ENCODE measurements around the gene ADGRV1.
"Not testable (repeated sequence)": the region's sequence is repeated elsewhere in the genome, so short reads cannot be mapped to it uniquely, and the experiment has no call there.

ADGRV1 gene

DNA sequence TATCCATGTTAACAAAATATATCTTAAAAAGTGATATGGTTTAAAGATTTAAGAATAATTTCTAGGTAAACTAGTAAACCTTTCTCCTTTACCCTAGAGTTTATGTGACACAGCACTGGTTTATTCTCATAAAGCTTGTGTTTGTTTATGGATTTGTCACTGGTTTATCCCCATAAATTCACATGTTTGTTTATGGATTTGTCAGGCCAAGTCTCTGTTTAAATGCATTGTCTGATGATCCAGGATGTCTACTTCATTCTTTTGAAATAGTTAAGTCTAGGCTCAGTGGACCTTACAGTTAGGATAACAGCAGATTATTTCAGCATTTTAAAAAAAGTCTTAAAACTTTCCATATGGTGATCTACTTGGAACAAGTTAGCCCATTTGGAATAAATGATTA is 490.5 kb downstream of the ADGRV1 start:
- no peak for DNase-seq (ENCODE audit: extremely low read depth, insufficient read length)
- no peak for TF ChIP-seq CTCF (IDR thresholded peaks at IDR 0.05; ENCODE audit: insufficient read depth, low read length, poor library complexity, severe bottlenecking)
- Histone ChIP-seq H3K4me3 (replicated peaks; ENCODE audit: low read depth, low read length) (no peak overlapping the region), H3K27me3 (replicated peaks; ENCODE audit: control insufficient read depth, insufficient read depth, low read length) (no peaks in the 10 kb centered on the region), H3K36me3 (ENCODE audit: control insufficient read depth, insufficient read depth, low read length) (no peaks in the 10 kb centered on the region)

DNA sequence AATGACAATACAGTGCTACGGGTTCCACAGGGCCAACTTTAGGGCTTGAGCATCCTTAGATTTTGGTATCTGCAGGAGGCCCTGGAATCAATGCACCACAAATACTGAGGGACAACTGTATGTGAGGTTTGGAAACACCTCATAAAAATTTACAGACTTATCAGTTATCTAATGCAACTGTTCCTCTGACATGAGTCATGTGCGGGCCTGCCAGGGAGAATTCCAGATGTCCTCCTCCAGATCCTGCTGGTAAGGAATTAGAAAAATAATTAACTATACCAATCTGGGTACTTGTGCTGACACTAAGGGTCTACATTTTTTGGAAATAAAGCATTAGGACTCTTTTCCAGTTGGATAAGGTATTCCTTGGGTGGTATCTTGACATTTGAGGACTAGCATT is 491.2 kb downstream of the ADGRV1 start:
- H3K27me3 ChIP-seq (replicated peaks; ENCODE audit: control insufficient read depth, insufficient read depth, low read length), result no peaks in the 10 kb centered on the region
- H3K36me3 ChIP-seq (ENCODE audit: control insufficient read depth, insufficient read depth, low read length), result no peaks in the 10 kb centered on the region
- no peak for DNase-seq (ENCODE audit: extremely low read depth, insufficient read length)
- H3K4me3 ChIP-seq (replicated peaks; ENCODE audit: low read depth, low read length), result no peak overlapping the region
- no peak for TF ChIP-seq CTCF (IDR thresholded peaks at IDR 0.05; ENCODE audit: insufficient read depth, low read length, poor library complexity, severe bottlenecking)

DNA sequence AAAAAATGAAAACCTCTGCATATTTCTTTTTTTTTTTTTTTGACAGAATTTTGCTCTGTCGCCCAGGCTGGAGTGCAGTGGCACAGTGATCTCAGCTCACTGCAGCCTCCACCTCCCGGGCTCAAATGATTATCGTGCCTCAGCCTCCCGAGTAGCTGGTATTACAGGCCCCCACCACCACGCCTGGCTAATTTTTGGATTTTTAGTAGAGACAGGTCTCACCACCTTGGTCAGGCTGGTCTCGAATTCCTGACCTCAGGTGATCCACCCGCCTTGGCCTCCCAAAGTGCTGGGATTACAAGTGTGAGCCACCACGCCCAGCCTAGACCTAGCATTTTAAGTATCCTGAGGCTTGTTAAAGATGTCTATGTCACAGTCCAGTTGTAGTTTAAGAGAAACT is 493.8 kb downstream of the ADGRV1 start:
- not testable (repeated sequence) for H3K4me3 ChIP-seq (replicated peaks; ENCODE audit: low read depth, low read length); H3K27me3 ChIP-seq (replicated peaks; ENCODE audit: control insufficient read depth, insufficient read depth, low read length); H3K36me3 ChIP-seq (ENCODE audit: control insufficient read depth, insufficient read depth, low read length); DNase-seq (ENCODE audit: extremely low read depth, insufficient read length)

GRCh38 chr5:91052977-91053740 is 494.6 kb downstream of the ADGRV1 start:
- no peak for DNase-seq (ENCODE audit: extremely low read depth, insufficient read length)

DNA sequence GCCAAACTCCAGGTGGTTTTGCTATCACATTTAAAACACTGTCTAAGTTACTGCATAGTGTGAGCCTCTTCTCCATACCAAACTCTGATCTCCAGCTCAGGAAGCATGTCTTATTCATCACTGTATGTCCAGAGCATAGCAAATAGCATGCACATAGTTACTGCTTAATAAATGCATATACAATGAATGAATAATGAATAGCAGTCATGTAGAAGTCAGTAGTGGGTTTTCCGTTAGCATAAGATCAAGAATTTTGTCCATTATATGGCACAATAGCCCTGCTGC is 495.1 kb downstream of the ADGRV1 start:
- no peak for TF ChIP-seq CTCF (IDR thresholded peaks at IDR 0.05; ENCODE audit: insufficient read depth, low read length, poor library complexity, severe bottlenecking)
- H3K4me3 ChIP-seq (replicated peaks; ENCODE audit: low read depth, low read length), result no peak overlapping the region
- no peak for DNase-seq (ENCODE audit: extremely low read depth, insufficient read length)

More at GRCh38 chr5:91052977-91053740, 494.6 kb downstream of the ADGRV1 start:
- Histone ChIP-seq H3K36me3 (ENCODE audit: control insufficient read depth, insufficient read depth, low read length) (no peaks in the 10 kb centered on the region), H3K27me3 (replicated peaks; ENCODE audit: control insufficient read depth, insufficient read depth, low read length) (no peaks in the 10 kb centered on the region), H3K4me3 (replicated peaks; ENCODE audit: low read depth, low read length) (no peak overlapping the region)
- no peak for TF ChIP-seq CTCF (IDR thresholded peaks at IDR 0.05; ENCODE audit: insufficient read depth, low read length, poor library complexity, severe bottlenecking)

DNA sequence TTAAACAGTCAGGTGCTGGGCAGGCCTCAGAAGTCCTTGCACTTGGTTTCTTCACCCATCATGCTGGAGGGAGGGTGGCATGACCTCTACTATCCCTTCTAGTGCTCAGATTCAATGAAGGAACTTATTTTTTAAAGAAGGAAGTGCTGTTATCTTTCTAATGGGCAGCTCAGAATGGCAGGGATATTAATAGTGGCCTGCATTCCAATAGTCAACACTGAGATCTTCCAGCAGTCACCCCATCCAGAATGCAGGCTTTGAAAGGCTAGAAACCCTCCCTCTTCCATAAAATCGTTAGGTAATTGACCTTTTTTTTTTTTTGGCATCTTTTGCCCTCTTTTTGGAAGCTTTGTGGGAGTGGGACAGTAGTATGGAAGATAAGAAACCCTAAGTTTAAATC is 499.6 kb downstream of the ADGRV1 start:
- no peak for DNase-seq (ENCODE audit: extremely low read depth, insufficient read length)
- Histone ChIP-seq H3K27me3 (replicated peaks; ENCODE audit: control insufficient read depth, insufficient read depth, low read length) (no peaks in the 10 kb centered on the region), H3K36me3 (ENCODE audit: control insufficient read depth, insufficient read depth, low read length) (no peaks in the 10 kb centered on the region), H3K4me3 (replicated peaks; ENCODE audit: low read depth, low read length) (no peak overlapping the region)
- TF ChIP-seq CTCF (IDR thresholded peaks at IDR 0.05; ENCODE audit: insufficient read depth, low read length, poor library complexity, severe bottlenecking), result no peak

More for the DNA sequence above, 495.1 kb downstream of the ADGRV1 start:
- H3K27me3 ChIP-seq (replicated peaks; ENCODE audit: control insufficient read depth, insufficient read depth, low read length), result no peaks in the 10 kb centered on the region
- H3K36me3 ChIP-seq (ENCODE audit: control insufficient read depth, insufficient read depth, low read length), result no peaks in the 10 kb centered on the region

Measured in GM06990 (cell line).